GM21737 (cell line): ENCODE measurements around the gene COBLL1.
A peak's percentile ranks its signal among the peaks of the same experiment; 100 is the strongest.
"Not testable (repeated sequence)": the region's sequence is repeated elsewhere in the genome, so short reads cannot be mapped to it uniquely, and the experiment has no call there.

Experiments
- ATAC-seq: cut with Tn5 transposase; IDR thresholded peaks from one replicate; pipeline ENCODE4 v1.9.1; 2021; ENCODE audit warnings: mild to moderate bottlenecking, moderate library complexity; ENCODE audit not compliant: unreplicated experiment

COBLL1 gene

GRCh38 chr2:164841719-164842623 lies at the start of gene COBLL1:
COBLL1 (minus strand) TSS chr2:164841823; CDS start chr2:164841196, 627 bp downstream.
- peak; percentile 79 for ATAC-seq

GRCh38 chr2:164890544-164890943 lies 48.9 kb upstream of the COBLL1 start:
- no peak for ATAC-seq

- ATAC-seq: no peak
Measured at GRCh38 chr2:164888592-164888991, 47.0 kb upstream of the COBLL1 start.

GRCh38 chr2:164887434-164888144 lies 46.0 kb upstream of the COBLL1 start:
- ATAC-seq: no peak

GRCh38 chr2:164882276-164882675 lies 40.7 kb upstream of the COBLL1 start:
- ATAC-seq: no peak

- ATAC-seq: no peak
Measured at GRCh38 chr2:164881524-164881923, 39.9 kb upstream of the COBLL1 start.

- ATAC-seq: no peak
Measured at GRCh38 chr2:164879901-164880535, 38.4 kb upstream of the COBLL1 start.

GRCh38 chr2:164877927-164878326 lies 36.3 kb upstream of the COBLL1 start:
- no peak for ATAC-seq

- no peak for ATAC-seq
Measured at GRCh38 chr2:164877169-164877568, 35.5 kb upstream of the COBLL1 start.

- ATAC-seq: no peak
Measured at GRCh38 chr2:164875334-164876205, 33.9 kb upstream of the COBLL1 start.

- no peak for ATAC-seq
Measured at GRCh38 chr2:164873210-164873908, 31.7 kb upstream of the COBLL1 start.

- ATAC-seq: no peak
Measured at GRCh38 chr2:164871404-164871803, 29.8 kb upstream of the COBLL1 start.

- no peak for ATAC-seq
Measured at GRCh38 chr2:164869420-164869772, 27.8 kb upstream of the COBLL1 start.

GRCh38 chr2:164868563-164869419 lies 27.2 kb upstream of the COBLL1 start:
- no peak for ATAC-seq

GRCh38 chr2:164867779-164868397 lies 26.3 kb upstream of the COBLL1 start:
- ATAC-seq: no peak

GRCh38 chr2:164866381-164866780 lies 24.8 kb upstream of the COBLL1 start:
- not testable (repeated sequence) for ATAC-seq

GRCh38 chr2:164860694-164861042 lies 19.0 kb upstream of the COBLL1 start:
- no peak for ATAC-seq

- ATAC-seq: not testable (repeated sequence)
Measured at GRCh38 chr2:164859906-164860693, 18.5 kb upstream of the COBLL1 start.
